Stomach (tissue), 9 donors: ENCODE measurements around the gene ARHGEF5. TPM values are rescaled to one million over a fixed set of nuclear protein-coding genes. Genes with fewer than 3 reads are reported as not detected.
"Not testable (repeated sequence)": the region's sequence is repeated elsewhere in the genome, so short reads cannot be mapped to it uniquely, and the experiment has no call there.

Experiments used
- DNase-seq, 2 donors: peaks; one replicate each; pipeline versions ENCODE4 v3.0.0 to v3.0.0-alpha.2; 2013 to 2019
- H3K27ac ChIP-seq, 5 donors: fragments of 200-600 bp in 4 of 5; sonication (generic) in 4 of 5; one replicate each; pipeline ENCODE4 v1.5.1; 2013 to 2019; ENCODE audit warnings: mild to moderate bottlenecking in 1 of 5, moderate library complexity in 1 of 5
- H3K27me3 ChIP-seq, 3 donors: fragments of 200-600 bp; sonication (generic); one replicate each; pipeline ENCODE4 v1.5.1; 2017 to 2019; ENCODE audit warnings: mixed run types in 1 of 3
- H3K36me3 ChIP-seq, 4 donors: fragments of 200-600 bp; sonication (generic); 1 replicate in 3 of 4; 2 replicates in 1 of 4; pipeline ENCODE4 v1.5.1; 2016 to 2019
- H3K4me1 ChIP-seq, 4 donors: fragments of 200-600 bp; sonication (generic); one replicate each; pipeline ENCODE4 v1.5.1; 2016 to 2019
- H3K4me3 ChIP-seq, 4 donors: fragments of 200-600 bp; sonication (generic) in 3 of 4; one replicate each; pipeline ENCODE4 v1.5.1; 2016 to 2019; ENCODE audit warnings: mild to moderate bottlenecking in 1 of 4
- H3K9me3 ChIP-seq, 4 donors: fragments of 200-600 bp; sonication (generic); one replicate each; pipeline ENCODE4 v1.5.1; 2016 to 2019
- EP300 ChIP-seq: sonication (generic); formaldehyde crosslinking; IDR thresholded peaks from one replicate; pipeline ENCODE4 v1.6.1; 2017; ENCODE audit warnings: antibody characterized with exemption
- POLR2A ChIP-seq, 4 donors: fragments of 450-650 bp; IDR thresholded peaks; one replicate each; pipeline ENCODE4 v1.6.1; 2016; ENCODE audit warnings: antibody characterized with exemption in 4 of 4, control low read depth in 2 of 4, mild to moderate bottlenecking in 1 of 4, moderate library complexity in 1 of 4
- POLR2AphosphoS5 ChIP-seq, 3 donors: sonication (generic); formaldehyde crosslinking; IDR thresholded peaks; one replicate each; pipeline ENCODE4 v1.6.1; 2016; ENCODE audit warnings: antibody characterized with exemption in 3 of 3
- WGBS, 5 donors: extraction: QIAGEN DNeasy Blood & Tissue Kit in 3 of 5; methylation state at CpG; one replicate each; pipeline versions ENCODE4 v1.1.5 to v1.1.7; 2013 to 2018; 5-methylcytosine and 5-hydroxymethylcytosine counted together
- intact Hi-C: fragments of 100-400 bp; cut with DNase I; formaldehyde crosslinking; loops from one replicate; pipeline ENCODE4 v1.15.1; 2023; ENCODE audit warnings: low total_unique reads
- polyA plus RNA-seq, 3 donors: library from polyadenylated mRNA; stranded (reverse); fragments of 200-250 nt; gene quantifications; one replicate each; pipeline ENCODE4 v1.2.3, GENCODE V29; 2013
- total RNA-seq, 5 donors: library from RNA; depleted of rRNA; stranded (reverse); fragments of >200 nt; gene quantifications; one replicate each; pipeline versions ENCODE4 v1.1.0 to v1.2.3, GENCODE V29; 2014 to 2016
- TF ChIP-seq, protein P1 (sequence below), 7 experiments: fragments of 450-650 bp in 4 of 7; fragments of 200-600 bp in 3 of 7; sonication (generic) in 3 of 7; IDR thresholded peaks; one replicate each; pipeline ENCODE4 v1.5.1; 2016 to 2019; ENCODE audit warnings: antibody characterized with exemption in 7 of 7, control low read depth in 2 of 7, mild to moderate bottlenecking in 1 of 7
- donor health status: healthy with polysubstance abuse.
- donor health status: Bipolar disorder and iron deficiency.
- donor health status: healthy.

Gene ARHGEF5
- total and polyA plus RNA-seq, 8 donors = 9.4 to 92.1 (median 14.2) TPM

DNA sequence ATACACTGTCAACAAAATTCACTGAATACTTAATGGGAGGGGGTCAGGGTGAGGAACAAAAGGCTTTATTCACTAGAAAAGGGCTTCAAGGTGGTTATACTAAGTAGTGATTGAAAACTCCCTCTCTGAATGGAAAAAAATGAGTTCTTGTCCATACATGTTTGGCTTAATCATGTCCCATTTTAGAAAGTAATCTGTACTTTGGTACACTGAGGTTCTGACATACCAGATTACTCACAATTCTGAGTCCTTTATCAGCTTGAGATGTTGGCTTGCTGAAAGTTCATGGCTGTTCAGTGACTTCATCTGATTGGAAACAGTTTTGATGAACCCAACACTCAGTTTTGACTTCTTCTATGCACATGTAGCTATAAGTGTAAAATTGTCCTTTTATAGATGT, 61.1 kb downstream of the ARHGEF5 start:
- no peak for TF ChIP-seq EP300
- TF ChIP-seq POLR2A (IDR thresholded peaks at IDR 0.05) = no peak
- TF ChIP-seq POLR2AphosphoS5 (IDR thresholded peaks at IDR 0.05) = no peak
- TF ChIP-seq, protein P1, sequence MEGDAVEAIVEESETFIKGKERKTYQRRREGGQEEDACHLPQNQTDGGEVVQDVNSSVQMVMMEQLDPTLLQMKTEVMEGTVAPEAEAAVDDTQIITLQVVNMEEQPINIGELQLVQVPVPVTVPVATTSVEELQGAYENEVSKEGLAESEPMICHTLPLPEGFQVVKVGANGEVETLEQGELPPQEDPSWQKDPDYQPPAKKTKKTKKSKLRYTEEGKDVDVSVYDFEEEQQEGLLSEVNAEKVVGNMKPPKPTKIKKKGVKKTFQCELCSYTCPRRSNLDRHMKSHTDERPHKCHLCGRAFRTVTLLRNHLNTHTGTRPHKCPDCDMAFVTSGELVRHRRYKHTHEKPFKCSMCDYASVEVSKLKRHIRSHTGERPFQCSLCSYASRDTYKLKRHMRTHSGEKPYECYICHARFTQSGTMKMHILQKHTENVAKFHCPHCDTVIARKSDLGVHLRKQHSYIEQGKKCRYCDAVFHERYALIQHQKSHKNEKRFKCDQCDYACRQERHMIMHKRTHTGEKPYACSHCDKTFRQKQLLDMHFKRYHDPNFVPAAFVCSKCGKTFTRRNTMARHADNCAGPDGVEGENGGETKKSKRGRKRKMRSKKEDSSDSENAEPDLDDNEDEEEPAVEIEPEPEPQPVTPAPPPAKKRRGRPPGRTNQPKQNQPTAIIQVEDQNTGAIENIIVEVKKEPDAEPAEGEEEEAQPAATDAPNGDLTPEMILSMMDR (IDR thresholded peaks at IDR 0.05) = no peak
- no peak for DNase-seq
- H3K9me3 ChIP-seq = peaks cover 0 to 8% (median 2%) of the 10 kb centered on the region in 4 donors
- H3K27ac ChIP-seq = no peak overlapping the region
- intact Hi-C loops = no loop called here
- no peaks in the 10 kb centered on the region for H3K4me1 ChIP-seq
- no peaks in the 10 kb centered on the region for H3K36me3 ChIP-seq
- no peak overlapping the region for H3K4me3 ChIP-seq
- H3K27me3 ChIP-seq = no peaks in the 10 kb centered on the region

DNA sequence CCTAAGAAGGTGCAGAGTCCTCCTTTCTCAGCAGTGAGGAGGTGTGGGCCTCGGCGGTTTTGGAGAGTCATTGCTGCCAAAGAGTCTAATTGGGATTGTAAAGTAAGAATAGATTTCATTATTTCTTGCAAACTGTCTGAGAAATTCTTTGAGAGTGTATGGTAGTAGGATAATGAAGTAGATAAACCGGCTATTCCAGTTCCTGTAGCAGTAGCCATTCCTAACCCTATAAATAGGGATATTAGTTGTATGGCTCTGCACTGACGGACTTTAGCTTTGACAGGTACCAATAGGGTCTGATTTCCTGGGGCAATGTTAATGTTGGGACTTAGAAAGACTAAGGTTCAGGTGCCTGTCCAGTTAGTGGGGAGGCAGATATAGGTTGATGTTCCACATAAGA, 63.7 kb downstream of the ARHGEF5 start:
- H3K9me3 ChIP-seq, intact Hi-C loops, H3K27ac ChIP-seq, H3K27me3 ChIP-seq, DNase-seq, H3K4me1 ChIP-seq, H3K4me3 ChIP-seq, H3K36me3 ChIP-seq: not testable (repeated sequence)
- 60 to 84% (median 69%) methylated on average over 4 of the region's 4 CpGs for WGBS, 5 donors

DNA sequence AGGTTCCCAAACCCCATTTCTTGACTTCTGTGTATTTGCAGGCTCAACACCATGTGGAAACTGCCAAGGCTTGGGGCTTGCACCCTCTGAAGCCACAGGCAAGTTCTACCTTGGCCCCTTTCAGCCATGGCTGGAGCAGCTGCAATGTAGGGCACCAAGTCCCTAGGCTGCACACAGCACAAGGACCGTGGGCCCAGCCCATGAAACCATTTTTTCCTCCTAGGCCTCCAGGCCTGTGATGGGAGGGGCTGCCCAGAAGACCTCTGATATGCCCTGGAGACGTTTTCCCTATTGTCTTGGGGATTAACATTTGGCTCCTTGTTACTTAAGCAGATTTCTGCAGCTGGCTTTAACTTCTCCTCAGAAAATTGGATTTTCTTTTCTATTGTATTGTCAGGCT, 72.3 kb downstream of the ARHGEF5 start:
- WGBS, 5 donors = 35 to 63% (median 42%) methylated on average over 2 of the region's 2 CpGs
- H3K4me3 ChIP-seq, H3K27me3 ChIP-seq: not testable (repeated sequence)

DNA sequence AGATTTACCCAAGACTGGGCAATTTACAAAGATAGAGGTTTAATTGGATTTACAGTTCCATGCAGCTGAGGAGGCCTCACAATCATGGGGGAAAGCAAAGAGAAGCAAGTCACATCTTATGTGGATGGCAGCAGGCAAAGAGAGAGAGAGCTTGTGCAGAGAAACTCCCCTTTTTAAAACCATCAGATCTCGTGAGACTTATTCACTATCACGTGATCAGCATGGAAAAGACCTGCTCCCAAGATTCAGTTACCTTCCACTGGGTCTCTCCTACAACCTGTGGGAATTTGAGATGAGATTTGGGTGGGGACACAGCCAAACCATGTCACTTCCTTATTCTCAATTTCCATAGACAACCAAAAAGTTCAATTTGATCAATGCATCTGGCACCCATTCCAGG, 73.2 kb downstream of the ARHGEF5 start:
- Histone ChIP-seq H3K27me3 (no peaks in the 10 kb centered on the region), H3K36me3 (no peaks in the 10 kb centered on the region), H3K4me3 (no peak overlapping the region), H3K27ac (no peak overlapping the region), H3K9me3 (peaks cover 0 to 32% (median 14%) of the 10 kb centered on the region in 4 donors), H3K4me1 (no peaks in the 10 kb centered on the region)
- intact Hi-C loops = no loop called here
- 60 to 85% (median 77%) methylated on average over 2 of the region's 2 CpGs for WGBS, 5 donors
- no peak for DNase-seq
- TF ChIP-seq EP300 (no peak), POLR2A (IDR thresholded peaks at IDR 0.05) (no peak), POLR2AphosphoS5 (IDR thresholded peaks at IDR 0.05) (no peak)
- TF ChIP-seq, protein P1 (IDR thresholded peaks at IDR 0.05) = no peak

More for the DNA sequence above, 72.3 kb downstream of the ARHGEF5 start:
- H3K27ac ChIP-seq, DNase-seq, H3K36me3 ChIP-seq, intact Hi-C loops, H3K4me1 ChIP-seq: not testable (repeated sequence)
- peaks cover 0 to 32% (median 14%) of the 10 kb centered on the region in 4 donors for H3K9me3 ChIP-seq

Other genes with a start within 250 kb of the ARHGEF5 start
- not detected for gene OR2A2, start 245.8 kb upstream of the ARHGEF5 start, total RNA-seq
- not detected for gene OR2A2, start 245.8 kb upstream of the ARHGEF5 start, polyA plus RNA-seq
- gene OR2A14, start 232.2 kb upstream of the ARHGEF5 start, total RNA-seq = not detected
- not detected for gene OR2A14, start 232.2 kb upstream of the ARHGEF5 start, polyA plus RNA-seq
- gene CTAGE4, start 171.9 kb upstream of the ARHGEF5 start, total RNA-seq = 10 to 100 TPM in 4 of 5 donors, 1 to 10 TPM in 1; 3.3 to 36.5 (median 17.8) TPM
- 1 to 10 TPM; 1.4 to 2.0 (median 1.8) TPM for gene CTAGE4, start 171.9 kb upstream of the ARHGEF5 start, polyA plus RNA-seq
- 10 to 100 TPM in 2 of 5 donors, 1 to 10 TPM in 2, not detected in 1; 3.8 to 23.5 (median 9.7) TPM for gene ARHGEF35, start 159.6 kb upstream of the ARHGEF5 start, total RNA-seq
- gene ARHGEF35, start 159.6 kb upstream of the ARHGEF5 start, polyA plus RNA-seq = 10 to 100 TPM; 11.8 to 25.1 (median 13.4) TPM
- gene OR2A42, start 115.8 kb upstream of the ARHGEF5 start, total RNA-seq = under 1 TPM in 1 of 5 donors, not detected in 4; 0.18 TPM
- gene OR2A42, start 115.8 kb upstream of the ARHGEF5 start, polyA plus RNA-seq = not detected
- 10 to 100 TPM in 3 of 5 donors, 1 to 10 TPM in 1, not detected in 1; 3.6 to 68.8 (median 12.1) TPM for gene OR2A7, start 90.6 kb upstream of the ARHGEF5 start, total RNA-seq
- 1 to 10 TPM in 1 of 3 donors, under 1 TPM in 1, not detected in 1; 0.44 to 2.1 TPM for gene OR2A7, start 90.6 kb upstream of the ARHGEF5 start, polyA plus RNA-seq
- 10 to 100 TPM in 1 of 5 donors, 1 to 10 TPM in 1, not detected in 3; 5.4 to 12.5 TPM for gene CTAGE8, start 86.1 kb upstream of the ARHGEF5 start, total RNA-seq
- 1 to 10 TPM in 1 of 3 donors, under 1 TPM in 1, not detected in 1; 0.68 to 6.0 TPM for gene CTAGE8, start 86.1 kb upstream of the ARHGEF5 start, polyA plus RNA-seq
- under 1 TPM in 1 of 5 donors, not detected in 4; 0.37 TPM for gene OR2A1, start 43.0 kb upstream of the ARHGEF5 start, total RNA-seq
- under 1 TPM in 1 of 3 donors, not detected in 2; 0.05 TPM for gene OR2A1, start 43.0 kb upstream of the ARHGEF5 start, polyA plus RNA-seq
- gene NOBOX, start 48.3 kb downstream of the ARHGEF5 start, total RNA-seq = not detected
- gene NOBOX, start 48.3 kb downstream of the ARHGEF5 start, polyA plus RNA-seq = not detected